ENCODE data around the gene BMP2. TPM values are rescaled to one million over a fixed set of nuclear protein-coding genes. Genes with fewer than 3 reads are reported as not detected.

Gene BMP2
- 10 to 100 TPM in 2 of 4 donors, 1 to 10 TPM in 2; 4.9 to 24.1 (median 11.6) TPM for polyA plus RNA-seq
- long read RNA-seq, donor 1, transcript BMP2-201 (3 exons, 3,601 nt), result major isoform, 14 of 14 reads
- long read RNA-seq, donor 1, partial matches to known transcripts, result 0 of 14 reads
- long read RNA-seq, donor 1, other reads (novel, unspliced or antisense), result 0 of 14 reads
- long read RNA-seq, donor 2, partial matches to known transcripts, result 0 of 3 reads
- long read RNA-seq, donor 2, other reads (novel, unspliced or antisense), result 0 of 3 reads
- long read RNA-seq, donor 3, partial matches to known transcripts, result 0 of 3 reads
- long read RNA-seq, donor 3, other reads (novel, unspliced or antisense), result 0 of 3 reads
- long read RNA-seq, donor 4, result 0 reads
- long read RNA-seq, donor 5, partial matches to known transcripts, result 0 of 1 reads
- long read RNA-seq, donor 5, other reads (novel, unspliced or antisense), result 0 of 1 reads
- long read RNA-seq, donor 6, transcript BMP2-201 (3 exons, 3,601 nt), result major isoform, 7 of 7 reads
- long read RNA-seq, donor 6, partial matches to known transcripts, result 0 of 7 reads
- long read RNA-seq, donor 6, other reads (novel, unspliced or antisense), result 0 of 7 reads
- long read RNA-seq, donor 7, partial matches to known transcripts, result 0 of 1 reads
- long read RNA-seq, donor 7, other reads (novel, unspliced or antisense), result 0 of 1 reads
- long read RNA-seq, donor 8, result 0 reads
- long read RNA-seq, donor 9, transcript BMP2-201 (3 exons, 3,601 nt), result major isoform, 5 of 5 reads
- long read RNA-seq, donor 9, partial matches to known transcripts, result 0 of 5 reads
- long read RNA-seq, donor 9, other reads (novel, unspliced or antisense), result 0 of 5 reads
- long read RNA-seq, donor 10, partial matches to known transcripts, result 0 of 3 reads
- long read RNA-seq, donor 10, other reads (novel, unspliced or antisense), result 0 of 3 reads

DNA sequence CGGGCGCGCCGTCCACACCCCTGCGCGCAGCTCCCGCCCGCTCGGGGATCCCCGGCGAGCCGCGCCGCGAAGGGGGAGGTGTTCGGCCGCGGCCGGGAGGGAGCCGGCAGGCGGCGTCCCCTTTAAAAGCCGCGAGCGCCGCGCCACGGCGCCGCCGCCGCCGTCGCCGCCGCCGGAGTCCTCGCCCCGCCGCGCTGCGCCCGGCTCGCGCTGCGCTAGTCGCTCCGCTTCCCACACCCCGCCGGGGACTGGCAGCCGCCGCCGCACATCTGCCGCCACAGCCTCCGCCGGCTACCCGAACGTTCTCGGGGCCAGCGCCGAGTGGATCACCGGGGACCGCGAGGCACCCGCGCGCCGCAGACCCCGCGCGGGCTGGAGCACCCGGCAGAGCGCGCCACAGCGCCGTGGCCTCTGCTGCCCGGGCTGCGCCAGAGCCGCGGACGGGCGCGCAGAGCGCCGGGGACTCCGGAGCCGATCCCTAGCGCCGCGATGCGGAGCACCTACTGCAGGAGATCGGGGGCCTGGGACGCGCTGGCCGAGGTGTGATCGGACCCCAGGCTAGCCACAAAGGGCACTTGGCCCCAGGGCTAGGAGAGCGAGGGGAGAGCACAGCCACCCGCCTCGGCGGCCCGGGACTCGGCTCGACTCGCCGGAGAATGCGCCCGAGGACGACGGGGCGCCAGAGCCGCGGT is at the start of gene BMP2:
Gene BMP2, plus strand, starts transcription at position 151 of the 692 bp plus-strand sequence. CDS start 2,441 bp downstream, outside the sequence.
- Histone ChIP-seq H3K27ac (ENCODE audit: low read depth in 1 of 3, low read length in 2 of 3) (peak within 1 kb of the TSS; percentile 76 to 89 (median 79)), H3K4me1 (ENCODE audit: control insufficient read depth in 3 of 3, insufficient read depth in 2 of 3, low read depth in 1 of 3, low read length in 2 of 3) (peaks cover 0 to 17% (median 0%) of the 10 kb centered on the region in 3 donors), H3K9me3 (ENCODE audit: control insufficient read depth in 2 of 2, insufficient read depth in 1 of 2, low read depth in 1 of 2, low read length in 1 of 2) (no peaks in the 10 kb centered on the region), H3K27me3 (ENCODE audit: control insufficient read depth in 3 of 3, insufficient read depth in 3 of 3, low read length in 3 of 3) (peaks cover 0 to 4% (median 0%) of the 10 kb centered on the region in 3 donors), H3K4me3 (ENCODE audit: low read depth in 1 of 3, low read length in 3 of 3) (peak within 1 kb of the TSS; percentile 69 to 91 (median 83)), H3K36me3 (ENCODE audit: control insufficient read depth in 3 of 3, insufficient read depth in 2 of 3, low read depth in 1 of 3, low read length in 3 of 3) (peaks cover 0 to 2% (median 0%) of the 10 kb centered on the region in 3 donors)
- DNase-seq, result peak; percentile 70 to 85
- FAIRE-seq, result no peak
- 0 to 2% (median 1%) methylated on average over 68 to 112 of the region's 112 CpGs for WGBS, 3 donors

DNA sequence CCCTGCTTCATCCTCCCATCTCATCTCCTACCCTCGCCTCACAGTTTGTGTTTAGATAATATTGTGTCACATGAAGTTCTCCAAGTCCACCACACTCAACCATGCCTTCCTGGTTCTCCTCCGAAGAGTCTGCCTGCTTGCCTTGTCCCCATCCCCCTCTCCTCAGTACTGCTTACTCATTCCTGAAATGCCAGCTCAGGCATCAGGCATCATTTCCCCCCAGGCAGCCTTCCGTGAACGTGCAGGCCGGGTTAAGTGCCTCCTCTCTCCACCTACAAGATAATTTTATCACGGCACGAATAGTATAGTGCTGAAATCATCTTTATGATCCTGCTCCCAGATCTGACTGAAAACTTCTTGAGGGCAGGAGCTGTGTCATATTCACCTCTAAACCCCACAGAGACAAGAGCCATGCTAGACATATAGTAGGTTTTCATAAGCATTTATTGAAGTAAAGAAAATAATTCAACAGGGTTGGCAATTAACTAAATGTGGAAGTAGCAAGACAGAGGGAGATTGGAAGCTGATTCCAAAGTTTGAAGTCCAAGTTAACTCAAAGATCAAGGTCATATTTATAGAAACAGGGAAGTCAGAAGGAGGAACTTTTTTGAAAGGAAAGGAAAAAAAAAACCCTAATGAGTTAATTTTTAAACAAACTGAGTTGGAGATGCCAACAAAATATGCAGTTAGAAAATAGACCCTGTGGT is 48.7 kb upstream of the BMP2 start:
- Histone ChIP-seq H3K27me3 (ENCODE audit: control insufficient read depth in 3 of 3, insufficient read depth in 3 of 3, low read length in 3 of 3) (no peaks in the 10 kb centered on the region), H3K4me3 (ENCODE audit: low read depth in 1 of 3, low read length in 3 of 3) (no peak overlapping the region), H3K27ac (ENCODE audit: low read depth in 1 of 3, low read length in 2 of 3) (peak overlapping the region in 1 of 3 donors; percentile 42), H3K9me3 (ENCODE audit: control insufficient read depth in 2 of 2, insufficient read depth in 1 of 2, low read depth in 1 of 2, low read length in 1 of 2) (peaks cover 0 to 9% of the 10 kb centered on the region in 2 donors), H3K4me1 (ENCODE audit: control insufficient read depth in 3 of 3, insufficient read depth in 2 of 3, low read depth in 1 of 3, low read length in 2 of 3) (peaks cover 0 to 17% (median 2%) of the 10 kb centered on the region in 3 donors), H3K36me3 (ENCODE audit: control insufficient read depth in 3 of 3, insufficient read depth in 2 of 3, low read depth in 1 of 3, low read length in 3 of 3) (no peaks in the 10 kb centered on the region)
- WGBS, 3 donors, result 75 to 85% (median 82%) methylated on average over 7 of the region's 7 CpGs
- FAIRE-seq (no peak), DNase-seq (peak in 1 of 2 donors; percentile 39)

DNA sequence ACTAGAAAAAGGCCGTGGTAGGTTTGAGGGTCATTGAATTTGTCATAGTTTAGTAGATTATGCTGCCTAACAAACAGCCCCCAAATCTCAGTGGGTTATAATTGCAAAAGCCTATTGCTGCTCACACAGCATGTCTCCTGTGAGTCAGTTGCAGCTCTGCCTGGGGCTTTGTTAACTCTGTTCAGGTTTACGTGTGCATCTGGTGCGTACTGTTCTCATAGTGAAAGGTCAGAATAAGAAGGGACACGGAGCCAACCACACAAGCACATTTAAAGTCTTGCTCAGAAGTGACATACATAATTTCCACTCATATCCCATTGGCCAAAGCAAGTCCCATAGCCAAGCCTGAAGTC is 48.1 kb upstream of the BMP2 start:
- Histone ChIP-seq H3K36me3 (ENCODE audit: control insufficient read depth in 3 of 3, insufficient read depth in 2 of 3, low read depth in 1 of 3, low read length in 3 of 3) (no peaks in the 10 kb centered on the region), H3K27me3 (ENCODE audit: control insufficient read depth in 3 of 3, insufficient read depth in 3 of 3, low read length in 3 of 3) (no peaks in the 10 kb centered on the region), H3K4me1 (ENCODE audit: control insufficient read depth in 3 of 3, insufficient read depth in 2 of 3, low read depth in 1 of 3, low read length in 2 of 3) (peaks cover 0 to 14% (median 2%) of the 10 kb centered on the region in 3 donors), H3K9me3 (ENCODE audit: control insufficient read depth in 2 of 2, insufficient read depth in 1 of 2, low read depth in 1 of 2, low read length in 1 of 2) (peaks cover 0 to 9% of the 10 kb centered on the region in 2 donors), H3K27ac (ENCODE audit: low read depth in 1 of 3, low read length in 2 of 3) (no peak overlapping the region), H3K4me3 (ENCODE audit: low read depth in 1 of 3, low read length in 3 of 3) (no peak overlapping the region)
- WGBS, 3 donors, result 79 to 84% (median 82%) methylated on average over 4 of the region's 4 CpGs
- no peak for DNase-seq
- FAIRE-seq, result no peak

DNA sequence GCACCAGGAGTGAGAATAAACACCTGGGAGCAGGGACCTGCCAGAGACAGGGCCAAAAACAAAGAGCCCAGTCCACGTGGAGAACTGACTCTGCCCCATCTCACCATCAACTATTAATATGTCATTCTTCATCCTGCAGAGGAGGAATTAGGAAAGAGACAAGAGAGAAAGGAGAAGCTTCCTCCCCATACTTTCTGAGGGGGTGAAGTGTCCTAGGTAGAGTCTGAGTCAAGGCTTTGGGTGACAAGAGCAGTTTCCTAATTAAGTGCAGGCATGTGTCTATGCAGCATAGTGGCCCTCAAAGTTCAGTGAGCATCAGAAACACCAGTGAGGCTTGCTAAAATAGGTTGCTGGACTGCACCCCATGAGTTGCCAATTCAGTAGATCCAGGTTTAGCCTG is 40.7 kb upstream of the BMP2 start:
- Histone ChIP-seq H3K27me3 (ENCODE audit: control insufficient read depth in 3 of 3, insufficient read depth in 3 of 3, low read length in 3 of 3) (no peaks in the 10 kb centered on the region), H3K9me3 (ENCODE audit: control insufficient read depth in 2 of 2, insufficient read depth in 1 of 2, low read depth in 1 of 2, low read length in 1 of 2) (no peaks in the 10 kb centered on the region), H3K4me1 (ENCODE audit: control insufficient read depth in 3 of 3, insufficient read depth in 2 of 3, low read depth in 1 of 3, low read length in 2 of 3) (peaks cover 0 to 4% (median 0%) of the 10 kb centered on the region in 3 donors), H3K36me3 (ENCODE audit: control insufficient read depth in 3 of 3, insufficient read depth in 2 of 3, low read depth in 1 of 3, low read length in 3 of 3) (no peaks in the 10 kb centered on the region), H3K4me3 (ENCODE audit: low read depth in 1 of 3, low read length in 3 of 3) (no peak overlapping the region), H3K27ac (ENCODE audit: low read depth in 1 of 3, low read length in 2 of 3) (no peak overlapping the region)
- no peak for FAIRE-seq
- 49 to 58% (median 53%) methylated on average over 1 of the region's 1 CpG for WGBS, 3 donors
- no peak for DNase-seq

DNA sequence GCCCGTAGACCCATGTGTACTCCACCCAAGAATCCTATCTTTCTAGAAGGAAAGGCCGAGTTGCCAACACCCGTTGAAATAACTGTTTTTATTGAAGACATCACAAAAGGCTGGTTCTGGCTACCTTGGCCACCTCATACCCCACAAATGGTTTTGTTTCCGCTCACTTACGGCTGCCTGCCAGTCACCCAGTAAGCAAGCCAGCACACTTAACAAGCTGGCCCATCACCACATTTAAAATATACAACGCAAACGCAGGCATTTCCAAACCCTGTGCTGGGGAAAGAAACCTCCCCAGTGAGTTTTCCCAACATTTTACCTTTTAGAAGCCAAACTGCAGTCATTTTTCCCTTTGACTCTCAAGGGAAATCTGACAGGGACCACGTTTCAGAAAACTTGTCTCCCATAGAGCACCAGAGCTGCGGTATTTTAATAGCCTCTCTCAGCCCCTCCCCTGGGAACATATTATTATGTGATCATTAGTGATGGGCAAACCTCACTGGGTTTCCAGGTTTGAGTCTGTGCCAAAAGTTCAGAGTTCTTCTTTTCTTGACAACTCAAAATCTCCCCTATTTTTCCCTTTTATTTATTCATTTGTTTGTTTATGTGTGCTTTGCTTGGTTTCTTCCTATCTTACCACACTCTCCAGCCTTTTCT is 36.7 kb upstream of the BMP2 start:
- DNase-seq (peak in 1 of 2 donors; percentile 72), FAIRE-seq (no peak)
- no peaks in the 10 kb centered on the region for H3K36me3 ChIP-seq (ENCODE audit: control insufficient read depth in 3 of 3, insufficient read depth in 2 of 3, low read depth in 1 of 3, low read length in 3 of 3)
- H3K4me1 ChIP-seq (ENCODE audit: control insufficient read depth in 3 of 3, insufficient read depth in 2 of 3, low read depth in 1 of 3, low read length in 2 of 3), result peaks cover 0 to 11% (median 4%) of the 10 kb centered on the region in 3 donors
- no peak overlapping the region for H3K4me3 ChIP-seq (ENCODE audit: low read depth in 1 of 3, low read length in 3 of 3)
- H3K27ac ChIP-seq (ENCODE audit: low read depth in 1 of 3, low read length in 2 of 3), result no peak overlapping the region
- H3K27me3 ChIP-seq (ENCODE audit: control insufficient read depth in 3 of 3, insufficient read depth in 3 of 3, low read length in 3 of 3), result no peaks in the 10 kb centered on the region
- H3K9me3 ChIP-seq (ENCODE audit: control insufficient read depth in 2 of 2, insufficient read depth in 1 of 2, low read depth in 1 of 2, low read length in 1 of 2), result no peaks in the 10 kb centered on the region
- WGBS, 3 donors, result 52 to 76% (median 68%) methylated on average over 9 of the region's 9 CpGs

DNA sequence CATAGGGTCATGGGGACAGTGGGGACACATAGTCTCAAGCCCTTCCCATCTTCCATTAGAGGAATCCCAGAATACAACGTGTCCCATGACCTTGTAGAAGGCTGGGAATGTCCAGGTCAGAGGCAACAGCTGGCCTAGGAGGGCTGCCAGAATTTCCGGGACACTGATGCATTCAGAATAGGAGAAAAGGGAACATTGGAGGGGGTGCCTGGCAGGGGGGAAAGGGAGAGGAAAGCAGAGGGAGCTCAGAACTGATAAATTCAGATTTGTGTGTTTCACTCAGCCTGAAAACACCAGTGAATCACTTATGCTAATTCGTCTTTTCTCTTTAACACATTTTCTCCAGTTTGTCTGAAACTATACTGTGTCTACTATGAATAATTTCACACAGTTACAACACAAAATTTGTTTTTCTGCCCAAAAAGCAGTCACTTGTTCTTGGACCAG is 35.5 kb upstream of the BMP2 start:
- Histone ChIP-seq H3K4me3 (ENCODE audit: low read depth in 1 of 3, low read length in 3 of 3) (no peak overlapping the region), H3K9me3 (ENCODE audit: control insufficient read depth in 2 of 2, insufficient read depth in 1 of 2, low read depth in 1 of 2, low read length in 1 of 2) (no peaks in the 10 kb centered on the region), H3K27me3 (ENCODE audit: control insufficient read depth in 3 of 3, insufficient read depth in 3 of 3, low read length in 3 of 3) (no peaks in the 10 kb centered on the region), H3K36me3 (ENCODE audit: control insufficient read depth in 3 of 3, insufficient read depth in 2 of 3, low read depth in 1 of 3, low read length in 3 of 3) (no peaks in the 10 kb centered on the region), H3K27ac (ENCODE audit: low read depth in 1 of 3, low read length in 2 of 3) (no peak overlapping the region), H3K4me1 (ENCODE audit: control insufficient read depth in 3 of 3, insufficient read depth in 2 of 3, low read depth in 1 of 3, low read length in 2 of 3) (peaks cover 0 to 12% (median 7%) of the 10 kb centered on the region in 3 donors)
- WGBS, 3 donors, result 47 to 62% (median 59%) methylated on average over 3 of the region's 3 CpGs
- no peak for DNase-seq
- no peak for FAIRE-seq

DNA sequence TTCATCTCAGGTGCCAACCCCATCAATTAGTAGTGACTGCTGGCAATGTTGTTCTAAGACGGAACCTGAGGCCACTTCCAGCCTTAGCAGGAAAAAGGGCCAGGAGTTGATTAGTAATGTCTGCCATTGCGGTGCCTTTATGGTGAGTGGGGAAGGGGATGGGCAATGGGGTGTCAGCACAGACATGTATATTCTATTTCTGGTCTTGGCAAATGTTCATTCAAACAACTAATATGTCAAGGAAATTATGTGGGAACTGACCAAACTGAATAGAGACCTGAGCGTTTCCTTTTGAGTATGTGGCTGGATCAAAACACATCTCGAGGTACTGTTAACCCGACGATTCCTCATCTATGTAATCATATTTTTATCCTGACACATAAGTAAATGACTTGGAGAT is 34.6 kb upstream of the BMP2 start:
- 88 to 94% (median 92%) methylated on average over 6 of the region's 6 CpGs for WGBS, 3 donors
- Histone ChIP-seq H3K27me3 (ENCODE audit: control insufficient read depth in 3 of 3, insufficient read depth in 3 of 3, low read length in 3 of 3) (no peaks in the 10 kb centered on the region), H3K4me1 (ENCODE audit: control insufficient read depth in 3 of 3, insufficient read depth in 2 of 3, low read depth in 1 of 3, low read length in 2 of 3) (peaks cover 0 to 12% (median 7%) of the 10 kb centered on the region in 3 donors), H3K4me3 (ENCODE audit: low read depth in 1 of 3, low read length in 3 of 3) (no peak overlapping the region), H3K27ac (ENCODE audit: low read depth in 1 of 3, low read length in 2 of 3) (no peak overlapping the region), H3K36me3 (ENCODE audit: control insufficient read depth in 3 of 3, insufficient read depth in 2 of 3, low read depth in 1 of 3, low read length in 3 of 3) (no peaks in the 10 kb centered on the region), H3K9me3 (ENCODE audit: control insufficient read depth in 2 of 2, insufficient read depth in 1 of 2, low read depth in 1 of 2, low read length in 1 of 2) (no peaks in the 10 kb centered on the region)
- FAIRE-seq (no peak), DNase-seq (no peak)
